WTC11 (cell line): ENCODE measurements around the gene PLPPR1. TPM values are rescaled to one million over a fixed set of nuclear protein-coding genes. Genes with fewer than 3 reads are reported as not detected.

Experiments used
- ATAC-seq: fragments of 200-7000 bp; cut with Tn5 transposase; 2 replicates; pipeline ENCODE4 v1.10.0; 2021; ENCODE audit warnings: mild to moderate bottlenecking, moderate library complexity
- CTCF ChIA-PET: fragments of 300-600 bp; sonication (Branson Sonifier 250); formaldehyde crosslinking; loops from one replicate; lab custom pipeline; 2021; ENCODE audit warnings: antibody characterized with exemption; lab: Charles Lee
- POLR2A ChIA-PET: fragments of 350-600 bp; sonication (Branson Sonifier 250); formaldehyde crosslinking; loops from one replicate; lab custom pipeline; 2021; ENCODE audit warnings: antibody characterized with exemption; lab: Charles Lee
- DNase-seq: peaks from one replicate; pipeline ENCODE4 v3.0.0; 2021; ENCODE audit warnings: low spot score
- H3K27ac Mint-ChIP-seq: 2 replicates; pipeline ENCODE4 v1.8.0; 2021; ENCODE audit warnings: mixed read lengths
- H3K27me3 Mint-ChIP-seq: 2 replicates; pipeline ENCODE4 v1.8.0; 2021; ENCODE audit warnings: low read depth, mild to moderate bottlenecking, moderate library complexity, mixed read lengths
- H3K36me3 Mint-ChIP-seq: 2 replicates; pipeline ENCODE4 v1.8.0; 2021; ENCODE audit warnings: mixed read lengths
- H3K4me1 Mint-ChIP-seq: 2 replicates; pipeline ENCODE4 v1.8.0; 2022; ENCODE audit warnings: mixed read lengths
- H3K4me3 Mint-ChIP-seq: 2 replicates; pipeline ENCODE4 v1.8.0; 2021; ENCODE audit warnings: mild to moderate bottlenecking, moderate library complexity, mixed read lengths
- H3K9me3 Mint-ChIP-seq: 2 replicates; pipeline ENCODE4 v1.8.0; 2021; ENCODE audit warnings: mixed read lengths
- AFF4 ChIP-seq: sonication (generic); formaldehyde crosslinking; IDR thresholded peaks from 2 replicates; pipeline ENCODE4 v1.8.1; 2023; ENCODE audit warnings: mild to moderate bottlenecking, missing genetic modification reagents, borderline replicate concordance
- AR ChIP-seq: fragments of 250-450 bp; sonication (Bioruptor Pico); IDR thresholded peaks from 2 replicates; pipeline ENCODE4 v1.9.0; 2021; ENCODE audit warnings: mild to moderate bottlenecking
- ATF3 ChIP-seq: sonication (generic); formaldehyde crosslinking; conservative IDR thresholded peaks from 2 replicates; pipeline ENCODE4 v1.8.1; 2022; ENCODE audit warnings: mild to moderate bottlenecking, missing genetic modification reagents
- ATF6 ChIP-seq: sonication (generic); formaldehyde crosslinking; IDR thresholded peaks from 2 replicates; pipeline ENCODE4 v1.8.1; 2023; ENCODE audit warnings: mild to moderate bottlenecking, missing genetic modification reagents
- CTCF ChIP-seq: fragments of 200-600 bp; IDR thresholded peaks from 2 replicates; pipeline ENCODE4 v1.8.0; 2022; ENCODE audit warnings: antibody characterized with exemption
- ELF4 ChIP-seq: sonication (generic); formaldehyde crosslinking; IDR thresholded peaks from 2 replicates; pipeline ENCODE4 v1.8.1; 2022; ENCODE audit warnings: low read depth, mild to moderate bottlenecking, moderate library complexity, missing genetic modification reagents
- ETV6 ChIP-seq: sonication (generic); formaldehyde crosslinking; IDR thresholded peaks from 2 replicates; pipeline ENCODE4 v1.8.1; 2022; ENCODE audit warnings: mild to moderate bottlenecking, missing genetic modification reagents
- GABPB1 ChIP-seq: sonication (generic); formaldehyde crosslinking; IDR thresholded peaks from 2 replicates; pipeline ENCODE4 v1.8.1; 2023; ENCODE audit warnings: mild to moderate bottlenecking, missing genetic modification reagents
- HMGA2 ChIP-seq: fragments of 250-450 bp; sonication (Bioruptor Pico); IDR thresholded peaks from 2 replicates; pipeline ENCODE4 v1.4.0; 2021; ENCODE audit warnings: mild to moderate bottlenecking, moderate library complexity
- KAT7 ChIP-seq: sonication (generic); formaldehyde crosslinking; IDR thresholded peaks from 2 replicates; pipeline ENCODE4 v1.8.1; 2023; ENCODE audit warnings: missing genetic modification reagents, mild to moderate bottlenecking, borderline replicate concordance
- SOX15 ChIP-seq: fragments of 250-450 bp; sonication (Bioruptor Pico); IDR thresholded peaks from 2 replicates; pipeline ENCODE4 v1.9.0; 2021; ENCODE audit warnings: mild to moderate bottlenecking
- ZNF121 ChIP-seq: sonication (generic); formaldehyde crosslinking; IDR thresholded peaks from 2 replicates; pipeline ENCODE4 v1.8.0; 2023; ENCODE audit warnings: missing genetic modification reagents
- ZNF138 ChIP-seq: sonication (generic); formaldehyde crosslinking; conservative IDR thresholded peaks from 2 replicates; pipeline ENCODE4 v1.8.1; 2022; ENCODE audit warnings: mild to moderate bottlenecking, moderate library complexity, missing genetic modification reagents
- ZNF512 ChIP-seq: sonication (generic); formaldehyde crosslinking; IDR thresholded peaks from 2 replicates; pipeline ENCODE4 v1.8.1; 2022; ENCODE audit warnings: missing genetic modification reagents, borderline replicate concordance
- total RNA-seq: library from RNA; stranded (reverse); gene quantifications from 3 replicates; pipeline ENCODE4 v1.2.3, GENCODE V29; 2021
- TF ChIP-seq, protein P1 (sequence below): sonication (generic); formaldehyde crosslinking; conservative IDR thresholded peaks from 2 replicates; pipeline ENCODE4 v1.8.1; 2023; ENCODE audit warnings: mild to moderate bottlenecking, low read depth, missing genetic modification reagents, moderate library complexity
- TF ChIP-seq, protein P2 (sequence below): fragments of 250-450 bp; sonication (Bioruptor Pico); IDR thresholded peaks from 2 replicates; pipeline ENCODE4 v1.9.0; 2021; ENCODE audit warnings: moderate library complexity, mild to moderate bottlenecking, inconsistent platforms, borderline replicate concordance

The PLPPR1 gene
- total RNA-seq, 1 experiment from 2014 or later: 1.5 TPM

GRCh38 chr9:101047848-101048397 lies 19.4 kb downstream of the PLPPR1 start:
- H3K9me3 Mint-ChIP-seq: peaks cover 26% of the 10 kb centered on the region
- DNase-seq: no peak
- TF ChIP-seq KAT7 (CRISPR knock-in tag) (no peak), AFF4 (CRISPR knock-in tag) (no peak), SOX15 (CRISPR knock-in tag) (no peak), ATF6 (CRISPR knock-in tag) (no peak), ETV6 (CRISPR knock-in tag) (no peak), ATF3 (CRISPR knock-in tag) (no peak), ZNF512 (CRISPR knock-in tag) (no peak), GABPB1 (CRISPR knock-in tag) (no peak)
- H3K4me1 Mint-ChIP-seq: peaks cover 7% of the 10 kb centered on the region
- H3K27me3 Mint-ChIP-seq: no peaks in the 10 kb centered on the region; the same call in none of the 2 replicates
- no peak overlapping the region for H3K27ac Mint-ChIP-seq
- H3K4me3 Mint-ChIP-seq: no peak overlapping the region
- POLR2A ChIA-PET: no interaction called here
- ATAC-seq: no peak
- CTCF ChIA-PET: no interaction called here
- H3K36me3 Mint-ChIP-seq: peaks cover 9% of the 10 kb centered on the region

DNA sequence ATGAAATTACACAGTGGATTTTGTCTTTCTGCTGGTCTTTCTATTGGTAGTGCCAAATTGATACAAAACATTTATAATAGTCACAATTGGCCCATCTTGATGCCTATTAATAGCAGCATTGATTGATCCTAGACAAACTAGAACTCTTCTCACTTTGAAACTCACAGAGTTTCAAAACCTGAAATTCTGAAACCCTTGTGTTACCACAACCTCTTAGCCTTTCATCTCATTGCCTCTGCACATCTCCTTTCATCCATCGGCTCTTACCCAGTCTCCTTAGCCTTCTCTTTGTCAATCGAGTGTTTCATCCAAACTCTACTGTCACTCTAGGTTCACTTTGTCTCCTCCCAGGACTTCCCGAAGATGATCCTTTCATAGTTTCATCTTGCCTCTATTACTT lies 22.1 kb downstream of the PLPPR1 start:
- TF ChIP-seq ELF4 (no peak), ZNF138 (CRISPR knock-in tag) (no peak), AR (CRISPR knock-in tag) (no peak), CTCF (no peak), HMGA2 (CRISPR knock-in tag) (no peak), ZNF121 (CRISPR knock-in tag) (no peak)
- TF ChIP-seq, protein P1, sequence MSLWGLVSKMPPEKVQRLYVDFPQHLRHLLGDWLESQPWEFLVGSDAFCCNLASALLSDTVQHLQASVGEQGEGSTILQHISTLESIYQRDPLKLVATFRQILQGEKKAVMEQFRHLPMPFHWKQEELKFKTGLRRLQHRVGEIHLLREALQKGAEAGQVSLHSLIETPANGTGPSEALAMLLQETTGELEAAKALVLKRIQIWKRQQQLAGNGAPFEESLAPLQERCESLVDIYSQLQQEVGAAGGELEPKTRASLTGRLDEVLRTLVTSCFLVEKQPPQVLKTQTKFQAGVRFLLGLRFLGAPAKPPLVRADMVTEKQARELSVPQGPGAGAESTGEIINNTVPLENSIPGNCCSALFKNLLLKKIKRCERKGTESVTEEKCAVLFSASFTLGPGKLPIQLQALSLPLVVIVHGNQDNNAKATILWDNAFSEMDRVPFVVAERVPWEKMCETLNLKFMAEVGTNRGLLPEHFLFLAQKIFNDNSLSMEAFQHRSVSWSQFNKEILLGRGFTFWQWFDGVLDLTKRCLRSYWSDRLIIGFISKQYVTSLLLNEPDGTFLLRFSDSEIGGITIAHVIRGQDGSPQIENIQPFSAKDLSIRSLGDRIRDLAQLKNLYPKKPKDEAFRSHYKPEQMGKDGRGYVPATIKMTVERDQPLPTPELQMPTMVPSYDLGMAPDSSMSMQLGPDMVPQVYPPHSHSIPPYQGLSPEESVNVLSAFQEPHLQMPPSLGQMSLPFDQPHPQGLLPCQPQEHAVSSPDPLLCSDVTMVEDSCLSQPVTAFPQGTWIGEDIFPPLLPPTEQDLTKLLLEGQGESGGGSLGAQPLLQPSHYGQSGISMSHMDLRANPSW: no peak
- TF ChIP-seq, protein P2, sequence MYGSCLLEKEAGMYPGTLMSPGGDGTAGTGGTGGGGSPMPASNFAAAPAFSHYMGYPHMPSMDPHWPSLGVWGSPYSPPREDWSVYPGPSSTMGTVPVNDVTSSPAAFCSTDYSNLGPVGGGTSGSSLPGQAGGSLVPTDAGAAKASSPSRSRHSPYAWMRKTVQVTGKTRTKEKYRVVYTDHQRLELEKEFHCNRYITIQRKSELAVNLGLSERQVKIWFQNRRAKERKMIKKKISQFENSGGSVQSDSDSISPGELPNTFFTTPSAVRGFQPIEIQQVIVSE (CRISPR knock-in tag): no peak
- H3K4me1 Mint-ChIP-seq: peaks cover 14% of the 10 kb centered on the region
- H3K36me3 Mint-ChIP-seq: peaks cover 9% of the 10 kb centered on the region
- ATAC-seq: no peak
- no peak overlapping the region for H3K27ac Mint-ChIP-seq
- no peak for DNase-seq
- ChIA-PET POLR2A (no interaction called here), CTCF (interaction anchor here (0.6 kb wide), 1 partner anchor 22 kb away, joined by 3 read pairs; the partner anchor contains the start of gene PLPPR1)
- H3K9me3 Mint-ChIP-seq: peaks cover 19% of the 10 kb centered on the region
- H3K4me3 Mint-ChIP-seq: no peak overlapping the region
- no peaks in the 10 kb centered on the region; the same call in none of the 2 replicates for H3K27me3 Mint-ChIP-seq
